Thoracic aorta (tissue), 2 donors: ENCODE results near the gene SLC34A1. TPM values are rescaled to one million over a fixed set of nuclear protein-coding genes. Genes with fewer than 3 reads are reported as not detected.

Experiments used
- ATAC-seq: fragments of 150-250 bp; one replicate; pipeline ENCODE4 v1.8.0; 2017; ENCODE audit warnings: low read depth; ENCODE audit not compliant: insufficient number of reproducible peaks, low FRiP score
- DNase-seq: peaks from one replicate; pipeline ENCODE4 v3.0.0-alpha.2; 2020; ENCODE audit warnings: low spot score
- H3K27ac ChIP-seq, 2 donors: fragments of 200-600 bp; sonication (generic); 1 replicate in 1 of 2; 2 replicates in 1 of 2; pipeline ENCODE4 v1.5.1; 2016; ENCODE audit warnings: mild to moderate bottlenecking in 2 of 2, moderate library complexity in 2 of 2
- H3K27me3 ChIP-seq: fragments of 200-600 bp; sonication (generic); replicated peaks from 2 replicates; pipeline ENCODE4 v1.6.0; 2016; ENCODE audit warnings: mild to moderate bottlenecking; ENCODE audit not compliant: insufficient read depth
- H3K36me3 ChIP-seq: fragments of 200-600 bp; sonication (generic); one replicate; pipeline ENCODE4 v1.5.1; 2016
- H3K4me1 ChIP-seq, 2 donors: fragments of 200-600 bp; sonication (generic); 1 replicate in 1 of 2; 2 replicates in 1 of 2; pipeline versions ENCODE4 v1.5.1 to v1.6.0; 2016; ENCODE audit warnings: low read depth in 2 of 2, mild to moderate bottlenecking in 1 of 2; ENCODE audit not compliant: control insufficient read depth in 1 of 2
- H3K4me3 ChIP-seq: fragments of 200-600 bp; sonication (generic); 2 replicates; pipeline ENCODE4 v1.5.1; 2016; ENCODE audit warnings: mild to moderate bottlenecking
- H3K9me3 ChIP-seq: fragments of 200-600 bp; sonication (generic); 2 replicates; pipeline ENCODE4 v1.5.1; 2016
- CTCF ChIP-seq: fragments of 200-600 bp; sonication (generic); IDR thresholded peaks from one replicate; pipeline ENCODE4 v1.5.1; 2019; ENCODE audit warnings: antibody characterized with exemption
- total RNA-seq, 2 donors: library from RNA; depleted of rRNA; stranded (reverse); fragments of >200 nt; gene quantifications; one replicate each; pipeline versions ENCODE4 v1.1.0 to v1.2.3, GENCODE V29; 2016

The SLC34A1 gene
- total RNA-seq, 2 donors from 2014 or later: not detected

GRCh38 chr5:177434437-177434836 is 50.2 kb downstream of the SLC34A1 start:
- TF ChIP-seq CTCF: no peak
- DNase-seq: no peak
- no peaks in the 10 kb centered on the region for H3K27me3 ChIP-seq
- H3K9me3 ChIP-seq: no peaks in the 10 kb centered on the region
- H3K27ac ChIP-seq: no peak overlapping the region
- peaks cover 55% of the 10 kb centered on the region for H3K36me3 ChIP-seq
- ATAC-seq: no peak
- no peak overlapping the region for H3K4me3 ChIP-seq
- peaks cover 0 to 16% of the 10 kb centered on the region in 2 donors for H3K4me1 ChIP-seq

- Histone ChIP-seq H3K36me3 (peaks cover 55% of the 10 kb centered on the region), H3K4me1 (peaks cover 0 to 16% of the 10 kb centered on the region in 2 donors), H3K4me3 (no peak overlapping the region), H3K9me3 (no peaks in the 10 kb centered on the region), H3K27ac (no peak overlapping the region), H3K27me3 (no peaks in the 10 kb centered on the region)
- no peak for DNase-seq
- no peak for ATAC-seq
- no peak for TF ChIP-seq CTCF
Observed at GRCh38 chr5:177434942-177435738, 50.9 kb downstream of the SLC34A1 start.

- DNase-seq: no peak
- ATAC-seq: no peak
- H3K36me3 ChIP-seq: peaks cover 58% of the 10 kb centered on the region
Observed at GRCh38 chr5:177435847-177436536, 51.8 kb downstream of the SLC34A1 start.

GRCh38 chr5:177437623-177438022 is 53.4 kb downstream of the SLC34A1 start:
- Histone ChIP-seq H3K27ac (no peak overlapping the region), H3K4me3 (no peak overlapping the region), H3K4me1 (peaks cover 0 to 3% of the 10 kb centered on the region in 2 donors), H3K36me3 (peaks cover 67% of the 10 kb centered on the region), H3K27me3 (no peaks in the 10 kb centered on the region), H3K9me3 (no peaks in the 10 kb centered on the region)
- no peak for TF ChIP-seq CTCF
- DNase-seq (no peak), ATAC-seq (no peak)

More at GRCh38 chr5:177435847-177436536, 51.8 kb downstream of the SLC34A1 start:
- H3K9me3 ChIP-seq: no peaks in the 10 kb centered on the region
- no peak overlapping the region for H3K4me3 ChIP-seq
- H3K27me3 ChIP-seq: no peaks in the 10 kb centered on the region
- H3K4me1 ChIP-seq: peaks cover 0 to 16% of the 10 kb centered on the region in 2 donors
- H3K27ac ChIP-seq: no peak overlapping the region
- TF ChIP-seq CTCF: no peak

GRCh38 chr5:177438468-177438867 is 54.2 kb downstream of the SLC34A1 start:
- Histone ChIP-seq H3K27me3 (no peaks in the 10 kb centered on the region), H3K36me3 (peaks cover 58% of the 10 kb centered on the region), H3K27ac (no peak overlapping the region), H3K4me1 (no peaks in the 10 kb centered on the region), H3K9me3 (no peaks in the 10 kb centered on the region), H3K4me3 (no peak overlapping the region)
- DNase-seq (no peak), ATAC-seq (no peak)
- TF ChIP-seq CTCF: no peak
